HepG2 (cell line): ENCODE measurements around the gene GSC2. TPM values are rescaled to one million over a fixed set of nuclear protein-coding genes. Genes with fewer than 3 reads are reported as not detected.

Experiments
- ATAC-seq: fragments of 200-7000 bp; cut with Tn5 transposase; 3 replicates; pipeline ENCODE4 v1.9.1; 2020; ENCODE audit warnings: mild to moderate bottlenecking, moderate library complexity
- BruUV-seq: library from RNA; stranded (reverse); fragments of 400-500 nt; replicated peaks from 2 replicates; lab custom pipeline; 2021; lab: Mats Ljungman, UMichigan
- CTCF ChIA-PET: fragments of 300-600 bp; formaldehyde crosslinking; extraction: SDS; loops from one replicate; lab custom pipeline; 2021; ENCODE audit warnings: low total read pairs, inconsistent platforms, low intra/inter-chr PET ratio; lab: Yijun Ruan, JAX
- POLR2A ChIA-PET: fragments of 350-600 bp; sonication (Branson Sonifier 250); formaldehyde crosslinking; loops from one replicate; lab custom pipeline; 2020; ENCODE audit warnings: antibody characterized with exemption, inconsistent platforms; lab: Yijun Ruan, JAX
- DNase-seq: peaks from one replicate; pipeline ENCODE4 v3.0.0-alpha.2; 2015; ENCODE audit warnings: low spot score
- FAIRE-seq: peaks from 3 replicates; lab custom pipeline; 2011; peaks lifted over from hg19 to GRCh38; lab: Jason Lieb, UNC
- H2AFZ ChIP-seq: one replicate; pipeline ENCODE4 v1.6.1; 2011; ENCODE audit warnings: low read length, inconsistent platforms
- H3K27ac ChIP-seq: fragments of 300-600 bp; 3 replicates; pipeline ENCODE4 v1.8.0; 2011; ENCODE audit warnings: mixed run types, mild to moderate bottlenecking, mixed read lengths, low read length, inconsistent platforms; ENCODE audit not compliant: insufficient read depth; ENCODE audit errors: extremely low read length
- H3K27me3 ChIP-seq, 2 experiments: fragments of 200-600 bp in 1 of 2; 2 replicates in 1 of 2; 3 replicates in 1 of 2; pipeline versions ENCODE4 v1.6.0 to v1.8.0; 2011; ENCODE audit warnings: low read length in 2 of 2, mild to moderate bottlenecking in 2 of 2, moderate library complexity in 2 of 2, inconsistent platforms in 1 of 2; ENCODE audit not compliant: insufficient read depth in 2 of 2, control insufficient read depth in 1 of 2
- H3K36me3 ChIP-seq, 2 experiments: fragments of 200-600 bp in 1 of 2; replicated peaks in 1 of 2; 2 replicates in 1 of 2; 3 replicates in 1 of 2; pipeline versions ENCODE4 v1.5.1 to v1.8.0; 2011; ENCODE audit warnings: low read length in 2 of 2, inconsistent platforms in 1 of 2; ENCODE audit not compliant: insufficient read depth in 2 of 2, control insufficient read depth in 1 of 2
- H3K4me1 ChIP-seq: 2 replicates; pipeline ENCODE4 v1.5.1; 2012; ENCODE audit warnings: low read length, inconsistent platforms; ENCODE audit not compliant: insufficient read depth
- H3K4me2 ChIP-seq: 2 replicates; pipeline ENCODE4 v1.6.0; 2011; ENCODE audit warnings: low read depth, low read length, inconsistent platforms
- H3K4me3 ChIP-seq, 3 experiments: fragments of 200-600 bp in 1 of 3; sonication (generic), shearing (Covaris generic) in 1 of 3; replicated peaks in 1 of 3; 2 replicates each; pipeline ENCODE4 v1.5.1; 2011 to 2016; ENCODE audit warnings: low read length in 3 of 3, inconsistent platforms in 2 of 3, low read depth in 2 of 3, mild to moderate bottlenecking in 2 of 3, control low read depth in 1 of 3, mixed read lengths in 1 of 3; ENCODE audit not compliant: insufficient read depth in 1 of 3
- H3K79me2 ChIP-seq: one replicate; pipeline ENCODE4 v1.6.1; 2011; ENCODE audit warnings: low read length, inconsistent platforms; ENCODE audit not compliant: insufficient read depth
- H3K9ac ChIP-seq: 2 replicates; pipeline ENCODE4 v1.6.0; 2011; ENCODE audit warnings: mild to moderate bottlenecking, low read depth, low read length, inconsistent platforms; ENCODE audit not compliant: insufficient read depth
- H3K9me3 ChIP-seq: 2 replicates; pipeline ENCODE4 v1.5.1; 2012; ENCODE audit warnings: mild to moderate bottlenecking, low read length
- H4K20me1 ChIP-seq: 2 replicates; pipeline ENCODE4 v1.6.0; 2011; ENCODE audit warnings: inconsistent platforms, mild to moderate bottlenecking, low read length, moderate library complexity; ENCODE audit not compliant: insufficient read depth
- ATF5 ChIP-seq: sonication (generic); formaldehyde crosslinking; IDR thresholded peaks from 2 replicates; pipeline ENCODE4 v1.4.0; 2020; ENCODE audit warnings: mild to moderate bottlenecking, low read depth, missing genetic modification reagents
- FOXM1 ChIP-seq: sonication (generic); formaldehyde crosslinking; IDR thresholded peaks from 2 replicates; pipeline ENCODE4 v1.5.0; 2020; ENCODE audit warnings: missing genetic modification reagents
- FUBP1 ChIP-seq: sonication (generic); formaldehyde crosslinking; IDR thresholded peaks from 2 replicates; pipeline ENCODE4 v1.5.1; 2020; ENCODE audit warnings: missing genetic modification reagents, mild to moderate bottlenecking, borderline replicate concordance
- GFI1 ChIP-seq: sonication (generic); formaldehyde crosslinking; IDR thresholded peaks from 2 replicates; pipeline ENCODE4 v1.5.0; 2020; ENCODE audit warnings: missing genetic modification reagents, mild to moderate bottlenecking, borderline replicate concordance
- HOXA5 ChIP-seq: sonication (generic); formaldehyde crosslinking; IDR thresholded peaks from 2 replicates; pipeline ENCODE4 v1.4.0; 2020; ENCODE audit warnings: missing genetic modification reagents
- IKZF5 ChIP-seq: IDR thresholded peaks from 2 replicates; pipeline ENCODE4 v1.6.1; 2018; ENCODE audit warnings: missing genetic modification reagents, mild to moderate bottlenecking, missing compliant biosample characterization
- MBD4 ChIP-seq: IDR thresholded peaks from 2 replicates; pipeline ENCODE4 v1.6.1; 2012; ENCODE audit warnings: low read length, inconsistent platforms, borderline replicate concordance
- TCF7L2 ChIP-seq: IDR thresholded peaks from 2 replicates; pipeline ENCODE4 v1.6.1; 2011; ENCODE audit warnings: mild to moderate bottlenecking, low read depth, low read length, moderate library complexity
- YY1 ChIP-seq: IDR thresholded peaks from 2 replicates; pipeline ENCODE4 v1.6.1; 2011; ENCODE audit warnings: low read length, low read depth, moderate library complexity, mild to moderate bottlenecking; ENCODE audit not compliant: insufficient read depth, insufficient replicate concordance
- ZBTB20 ChIP-seq: sonication (generic); formaldehyde crosslinking; IDR thresholded peaks from 2 replicates; pipeline ENCODE4 v1.8.1; 2023; ENCODE audit warnings: missing genetic modification reagents, low read depth, mild to moderate bottlenecking, borderline replicate concordance
- ZKSCAN8 ChIP-seq: IDR thresholded peaks from 2 replicates; pipeline ENCODE4 v1.6.1; 2016; ENCODE audit warnings: borderline replicate concordance, missing genetic modification reagents, missing compliant biosample characterization
- ZNF180 ChIP-seq: sonication (generic); formaldehyde crosslinking; IDR thresholded peaks from 2 replicates; pipeline ENCODE4 v1.4.0; 2020; ENCODE audit warnings: low read depth, missing genetic modification reagents, borderline replicate concordance
- ZNF251 ChIP-seq: sonication (generic); formaldehyde crosslinking; IDR thresholded peaks from 2 replicates; pipeline ENCODE4 v1.9.0; 2021; ENCODE audit warnings: mild to moderate bottlenecking, missing genetic modification reagents
- ZNF510 ChIP-seq: sonication (generic); formaldehyde crosslinking; IDR thresholded peaks from 2 replicates; pipeline ENCODE4 v1.4.0; 2020; ENCODE audit warnings: low read depth, mild to moderate bottlenecking, missing genetic modification reagents
- ZNF879 ChIP-seq: sonication (generic); formaldehyde crosslinking; IDR thresholded peaks from 2 replicates; pipeline ENCODE4 v1.8.1; 2023; ENCODE audit warnings: missing genetic modification reagents
- WGBS: methylation state at CpG from one replicate; pipeline ENCODE4 v1.1.6; 2017; ENCODE audit warnings: low lambda C conversion rate; 5-methylcytosine and 5-hydroxymethylcytosine counted together
- in situ Hi-C: cut with HindIII; loops from 2 replicates; pipeline ENCODE4 v1.10.0; 2017; ENCODE audit warnings: low pct_unique_long_range_greater_than_20kb; ENCODE audit not compliant: extremely low pct_ligation_motif_present
- intact Hi-C: fragments of 100-400 bp; cut with micrococcal nuclease; formaldehyde crosslinking; loops from one replicate; pipeline ENCODE4 v1.10.0; 2022; ENCODE audit not compliant: unreplicated experiment
- polyA plus RNA-seq, 8 experiments: library from polyadenylated mRNA; depleted of rRNA in 3 of 8; stranded (reverse) in 7 of 8; unstranded in 1 of 8; fragments of >200 nt; fragmentation: Illumina TruSeq in 4 of 8; extraction: Trizol in 4 of 8; gene quantifications; 2 replicates each; pipeline versions ENCODE4 v1.2.1 to v1.2.3, GENCODE V29; 2011 to 2016; ENCODE audit warnings: low read depth in 4 of 8, missing spikeins in 1 of 8, mixed read lengths in 1 of 8; ENCODE audit not compliant: insufficient read depth in 1 of 8
- total RNA-seq, 5 experiments: library from RNA; depleted of rRNA; stranded (reverse); fragments of >200 nt; fragmentation: Illumina TruSeq; extraction: Trizol; gene quantifications; 2 replicates each; pipeline ENCODE4 v1.2.3, GENCODE V29; 2016; ENCODE audit warnings: low read depth in 1 of 5

Gene GSC2
- total and polyA plus RNA-seq, 2 of the 13 experiments (the other 11 are each of a cell fraction or from before 2014, with no cell fraction given) = not detected

- no peak for TF ChIP-seq ZKSCAN8 (CRISPR knock-in tag)
- TF ChIP-seq ZBTB20 (CRISPR knock-in tag) = no peak
- TF ChIP-seq ATF5 (CRISPR knock-in tag) = no peak
- no peak for TF ChIP-seq YY1
- no peak for TF ChIP-seq HOXA5 (CRISPR knock-in tag)
- TF ChIP-seq, all 625 proteins: peak for 4
Observed at GRCh38 chr22:19105867-19106802, 44.0 kb downstream of the GSC2 start (continued).

GRCh38 chr22:19105456-19105855, 44.6 kb downstream of the GSC2 start:
- FAIRE-seq = no peak
- H3K4me1 ChIP-seq = peaks cover 18% of the 10 kb centered on the region
- TF ChIP-seq FUBP1 (CRISPR knock-in tag) (no peak), ZNF180 (CRISPR knock-in tag) (no peak), FOXM1 (CRISPR knock-in tag) (no peak), TCF7L2 (no peak), IKZF5 (CRISPR knock-in tag) (no peak), ZNF251 (no peak), MBD4 (no peak), ZNF879 (CRISPR knock-in tag) (no peak), ZNF510 (CRISPR knock-in tag) (no peak), GFI1 (CRISPR knock-in tag) (no peak)

More at GRCh38 chr22:19105456-19105855, 44.6 kb downstream of the GSC2 start:
- ChIA-PET CTCF (no interaction called here), POLR2A (no interaction called here)
- H3K36me3 ChIP-seq = peaks cover 1 to 11% of the 10 kb centered on the region in 2 experiments
- peaks cover 84% of the 10 kb centered on the region for H3K79me2 ChIP-seq
- no TSS peak for BruUV-seq
- in situ Hi-C loops = no loop called here
- peaks cover 35% of the 10 kb centered on the region for H4K20me1 ChIP-seq
- H3K4me3 ChIP-seq = no peak overlapping the region
- DNase-seq = no peak
- no peaks in the 10 kb centered on the region for H3K27me3 ChIP-seq
- ATAC-seq = no peak
- H3K27ac ChIP-seq = no peak overlapping the region
- no peak overlapping the region for H3K4me2 ChIP-seq
- intact Hi-C loops = no loop called here
- no peaks in the 10 kb centered on the region for H3K9me3 ChIP-seq
- no peak overlapping the region for H2AFZ ChIP-seq
- H3K9ac ChIP-seq = no peak overlapping the region
- 100% methylated on average over 8 of the region's 8 CpGs for WGBS
